ENCODE measurements around the gene ERFE.
"Not testable (repeated sequence)": the region's sequence is repeated elsewhere in the genome, so short reads cannot be mapped to it uniquely, and the experiment has no call there.

Gene ERFE

DNA sequence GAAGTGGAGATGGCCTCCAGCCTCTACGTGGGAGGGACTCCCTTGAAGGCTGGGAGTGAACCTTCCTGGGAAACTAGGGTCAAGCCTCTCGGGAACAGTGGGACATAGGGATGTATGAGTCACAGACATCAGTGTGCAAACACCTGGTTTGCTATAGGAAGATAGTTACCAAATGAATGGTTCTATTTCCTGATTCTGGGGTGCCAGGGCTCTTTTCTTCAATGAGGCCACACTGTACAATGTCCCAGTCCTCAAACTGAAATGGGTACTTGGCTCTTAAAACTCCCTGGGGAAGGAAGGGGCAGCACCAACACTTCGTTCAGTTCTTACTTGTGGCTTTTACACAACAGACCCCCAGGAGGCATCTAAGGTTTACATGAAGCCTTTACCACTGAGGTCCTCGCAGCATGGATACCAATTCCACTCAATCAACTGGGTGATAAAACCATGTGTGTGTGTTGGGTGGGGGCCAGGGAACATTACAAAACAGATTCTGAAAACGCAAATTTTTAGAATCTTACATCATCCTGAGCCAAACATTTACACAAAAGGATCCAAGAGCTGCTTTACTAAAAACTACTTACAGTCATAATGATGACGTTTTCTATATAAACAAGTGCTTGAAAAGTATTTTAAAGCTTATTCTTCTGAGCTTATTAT, 10.4 kb downstream of the ERFE start:
- H3K36me3 ChIP-seq (ENCODE audit: control insufficient read depth in 5 of 5, insufficient read depth in 5 of 5, low read length in 5 of 5) = peaks cover 3 to 64% (median 49%) of the 10 kb centered on the region in 5 donors
- H3K27me3 ChIP-seq (ENCODE audit: control insufficient read depth in 5 of 5, insufficient read depth in 4 of 5, low read length in 5 of 5) = peaks cover 0 to 5% (median 2%) of the 10 kb centered on the region in 5 donors
- peak overlapping the region; percentile 93 for H3K27ac ChIP-seq (ENCODE audit: low read depth, low read length)
- no peaks in the 10 kb centered on the region for H3K9me3 ChIP-seq (ENCODE audit: control insufficient read depth in 5 of 5, low read length in 5 of 5)
- H3K9ac ChIP-seq (ENCODE audit: low read length in 5 of 5) = peak overlapping the region in 2 of 5 donors; percentile 11 to 22
- H3K4me1 ChIP-seq (ENCODE audit: control insufficient read depth in 5 of 5, insufficient read depth in 5 of 5, low read length in 5 of 5) = peaks cover 7 to 36% (median 19%) of the 10 kb centered on the region in 5 donors
- no peak overlapping the region for H3K4me3 ChIP-seq (ENCODE audit: low read depth in 1 of 5, low read length in 5 of 5)

DNA sequence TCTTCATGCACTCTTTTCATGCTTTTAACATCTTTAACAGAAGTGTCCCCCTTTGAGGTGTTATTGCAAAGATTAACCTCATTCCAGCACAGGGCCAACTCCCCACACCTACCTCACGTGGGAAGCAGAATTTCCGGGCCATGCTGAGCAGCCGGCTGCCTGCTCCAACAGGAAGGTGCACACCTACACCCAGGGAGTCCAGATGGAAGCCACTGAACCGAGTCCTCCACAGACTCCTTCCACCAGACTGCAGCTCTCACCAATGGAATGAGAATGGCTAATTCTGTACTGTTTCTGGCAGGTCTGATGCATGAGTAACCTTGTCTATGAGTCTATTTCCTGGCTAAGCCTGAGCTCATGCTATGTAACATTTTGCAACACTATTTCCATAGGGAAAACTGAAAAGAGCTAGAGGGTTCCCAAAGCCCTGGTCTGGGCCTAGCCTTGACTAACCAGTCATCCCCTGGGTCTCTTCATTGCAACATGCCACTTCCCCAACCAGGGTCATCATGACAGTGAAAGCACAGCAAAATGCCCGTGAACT, 11.0 kb downstream of the ERFE start:
- Histone ChIP-seq H3K4me1 (ENCODE audit: control insufficient read depth in 5 of 5, insufficient read depth in 5 of 5, low read length in 5 of 5) (peaks cover 7 to 35% (median 19%) of the 10 kb centered on the region in 5 donors), H3K27ac (ENCODE audit: low read depth, low read length) (peak overlapping the region; percentile 93), H3K9ac (ENCODE audit: low read length in 5 of 5) (peak overlapping the region in 2 of 5 donors; percentile 11 to 22), H3K9me3 (ENCODE audit: control insufficient read depth in 5 of 5, low read length in 5 of 5) (no peaks in the 10 kb centered on the region), H3K36me3 (ENCODE audit: control insufficient read depth in 5 of 5, insufficient read depth in 5 of 5, low read length in 5 of 5) (peaks cover 4 to 70% (median 55%) of the 10 kb centered on the region in 5 donors), H3K27me3 (ENCODE audit: control insufficient read depth in 5 of 5, insufficient read depth in 4 of 5, low read length in 5 of 5) (peaks cover 0 to 3% (median 0%) of the 10 kb centered on the region in 5 donors), H3K4me3 (ENCODE audit: low read depth in 1 of 5, low read length in 5 of 5) (no peak overlapping the region)

DNA sequence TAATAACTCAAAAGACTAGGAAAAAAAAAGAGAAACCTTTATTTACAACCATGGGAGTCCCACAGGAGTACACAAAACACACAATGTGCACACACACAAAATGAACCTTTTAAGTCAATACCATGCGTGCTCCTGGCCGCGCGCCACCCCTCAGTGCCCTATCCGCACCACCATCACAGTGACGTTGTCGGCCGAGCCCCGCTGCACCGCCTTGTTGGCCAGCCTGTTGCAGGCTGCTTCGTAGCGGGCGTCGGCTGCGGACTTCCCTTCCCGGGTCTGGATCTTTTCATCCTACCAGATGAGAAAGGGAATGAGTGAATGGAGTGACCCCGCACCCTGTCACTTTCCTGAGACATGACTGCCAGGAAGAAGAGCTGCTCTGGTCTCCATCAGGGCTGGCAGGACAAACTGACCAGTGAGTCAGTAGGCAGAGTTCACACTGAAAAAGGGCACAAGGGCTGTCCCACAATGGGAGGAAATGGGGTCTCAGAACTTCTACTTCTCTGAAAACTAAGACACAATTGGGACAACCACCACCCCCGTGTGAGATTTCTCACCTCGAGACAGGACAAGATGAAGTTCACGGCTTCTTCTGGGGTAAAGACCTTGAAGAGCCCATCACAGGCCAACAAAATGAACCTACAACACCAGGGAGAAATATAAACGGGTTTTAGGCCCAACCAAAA, 11.8 kb downstream of the ERFE start:
- H3K27ac ChIP-seq (ENCODE audit: low read depth, low read length) = peak overlapping the region; percentile 93
- peaks cover 5 to 77% (median 61%) of the 10 kb centered on the region in 5 donors for H3K36me3 ChIP-seq (ENCODE audit: control insufficient read depth in 5 of 5, insufficient read depth in 5 of 5, low read length in 5 of 5)
- H3K9me3 ChIP-seq (ENCODE audit: control insufficient read depth in 5 of 5, low read length in 5 of 5) = no peaks in the 10 kb centered on the region

DNA sequence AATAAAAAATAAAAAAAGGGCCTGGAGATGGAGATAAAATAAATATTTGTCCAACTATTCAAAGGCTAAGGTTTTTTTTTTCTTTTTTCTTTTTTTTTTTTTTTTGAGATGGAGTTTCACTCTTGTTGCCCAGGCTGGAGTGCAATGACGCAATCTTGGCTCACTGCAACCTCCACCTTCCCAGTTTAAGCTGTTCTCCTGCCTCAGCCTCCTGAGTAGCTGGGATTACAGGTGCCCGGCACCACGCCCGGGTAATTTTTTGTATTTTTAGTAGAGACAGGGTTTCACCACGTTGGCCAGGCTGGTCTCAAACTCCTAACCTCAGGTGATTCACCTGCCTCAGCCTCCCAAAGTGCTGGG, 12.3 kb downstream of the ERFE start:
- Histone ChIP-seq H3K4me1 (ENCODE audit: control insufficient read depth in 5 of 5, insufficient read depth in 5 of 5, low read length in 5 of 5) (peaks cover 7 to 30% (median 19%) of the 10 kb centered on the region in 5 donors), H3K36me3 (ENCODE audit: control insufficient read depth in 5 of 5, insufficient read depth in 5 of 5, low read length in 5 of 5) (peaks cover 5 to 77% (median 63%) of the 10 kb centered on the region in 5 donors), H3K27ac (ENCODE audit: low read depth, low read length) (peak overlapping the region; percentile 93)
- not testable (repeated sequence) for H3K9ac ChIP-seq (ENCODE audit: low read length in 5 of 5); H3K9me3 ChIP-seq (ENCODE audit: control insufficient read depth in 5 of 5, low read length in 5 of 5); H3K27me3 ChIP-seq (ENCODE audit: control insufficient read depth in 5 of 5, insufficient read depth in 4 of 5, low read length in 5 of 5); H3K4me3 ChIP-seq (ENCODE audit: low read depth in 1 of 5, low read length in 5 of 5)

More for the DNA sequence above, 11.8 kb downstream of the ERFE start:
- Histone ChIP-seq H3K9ac (ENCODE audit: low read length in 5 of 5) (peak overlapping the region in 1 of 5 donors; percentile 26), H3K4me3 (ENCODE audit: low read depth in 1 of 5, low read length in 5 of 5) (no peak overlapping the region), H3K27me3 (ENCODE audit: control insufficient read depth in 5 of 5, insufficient read depth in 4 of 5, low read length in 5 of 5) (no peaks in the 10 kb centered on the region), H3K4me1 (ENCODE audit: control insufficient read depth in 5 of 5, insufficient read depth in 5 of 5, low read length in 5 of 5) (peaks cover 7 to 35% (median 19%) of the 10 kb centered on the region in 5 donors)

DNA sequence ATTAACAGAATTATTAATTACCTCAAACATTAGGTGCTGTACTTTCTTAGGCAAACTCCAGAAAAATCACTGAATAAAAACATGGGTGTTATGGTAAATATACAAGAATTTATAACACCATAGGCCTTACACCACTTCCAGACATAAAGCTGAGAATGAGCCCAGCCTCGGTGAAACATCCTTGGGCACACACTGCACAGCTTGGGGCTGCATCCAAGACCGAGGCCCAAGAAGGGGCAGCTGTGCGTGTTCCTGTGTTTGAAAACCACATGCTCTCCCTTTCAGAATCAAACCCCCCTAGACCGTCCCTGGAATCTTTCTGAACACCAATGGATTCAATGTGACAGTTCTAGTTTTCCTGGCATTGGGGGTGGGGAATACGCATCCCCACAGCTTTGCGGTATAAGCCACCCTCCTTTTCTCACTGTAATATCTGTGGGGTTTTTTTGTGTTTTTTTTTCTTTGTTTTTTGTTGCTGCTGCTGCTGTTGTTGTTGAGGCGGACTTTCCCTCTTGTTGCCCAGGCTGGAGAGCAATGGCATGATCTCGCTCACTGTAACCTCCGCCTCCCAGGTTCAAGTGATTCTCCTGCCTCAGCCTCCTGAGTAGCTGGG, 12.9 kb downstream of the ERFE start:
- Histone ChIP-seq H3K36me3 (ENCODE audit: control insufficient read depth in 5 of 5, insufficient read depth in 5 of 5, low read length in 5 of 5) (peaks cover 7 to 81% (median 68%) of the 10 kb centered on the region in 5 donors), H3K9me3 (ENCODE audit: control insufficient read depth in 5 of 5, low read length in 5 of 5) (no peaks in the 10 kb centered on the region), H3K4me1 (ENCODE audit: control insufficient read depth in 5 of 5, insufficient read depth in 5 of 5, low read length in 5 of 5) (peaks cover 7 to 27% (median 21%) of the 10 kb centered on the region in 5 donors), H3K4me3 (ENCODE audit: low read depth in 1 of 5, low read length in 5 of 5) (no peak overlapping the region), H3K9ac (ENCODE audit: low read length in 5 of 5) (peak overlapping the region in 1 of 5 donors; percentile 4), H3K27me3 (ENCODE audit: control insufficient read depth in 5 of 5, insufficient read depth in 4 of 5, low read length in 5 of 5) (no peaks in the 10 kb centered on the region), H3K27ac (ENCODE audit: low read depth, low read length) (no peak overlapping the region)

DNA sequence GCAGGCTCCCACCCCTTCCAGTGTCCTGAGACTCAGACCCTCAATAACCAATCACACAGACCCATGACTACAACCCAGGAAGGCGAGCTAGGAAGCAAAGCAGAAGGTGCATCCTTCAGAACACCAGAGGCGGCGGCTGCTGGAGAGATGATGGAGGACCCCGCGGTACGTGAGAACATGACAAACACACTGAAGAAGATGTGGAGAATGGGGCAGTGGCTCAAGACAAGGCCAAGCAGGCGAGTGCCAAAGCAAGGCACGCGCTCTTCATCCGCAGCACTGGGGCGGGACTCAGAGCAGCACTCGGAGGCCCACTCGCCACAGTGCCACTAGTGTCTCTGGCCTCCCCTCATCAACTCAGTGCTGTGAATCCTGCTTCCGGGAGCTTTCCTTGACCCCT, 13.7 kb downstream of the ERFE start:
- Histone ChIP-seq H3K9ac (ENCODE audit: low read length in 5 of 5) (no peak overlapping the region), H3K36me3 (ENCODE audit: control insufficient read depth in 5 of 5, insufficient read depth in 5 of 5, low read length in 5 of 5) (peaks cover 14 to 81% (median 75%) of the 10 kb centered on the region in 5 donors), H3K4me3 (ENCODE audit: low read depth in 1 of 5, low read length in 5 of 5) (no peak overlapping the region), H3K4me1 (ENCODE audit: control insufficient read depth in 5 of 5, insufficient read depth in 5 of 5, low read length in 5 of 5) (peaks cover 7 to 25% (median 22%) of the 10 kb centered on the region in 5 donors), H3K27me3 (ENCODE audit: control insufficient read depth in 5 of 5, insufficient read depth in 4 of 5, low read length in 5 of 5) (no peaks in the 10 kb centered on the region), H3K27ac (ENCODE audit: low read depth, low read length) (no peak overlapping the region), H3K9me3 (ENCODE audit: control insufficient read depth in 5 of 5, low read length in 5 of 5) (no peaks in the 10 kb centered on the region)

DNA sequence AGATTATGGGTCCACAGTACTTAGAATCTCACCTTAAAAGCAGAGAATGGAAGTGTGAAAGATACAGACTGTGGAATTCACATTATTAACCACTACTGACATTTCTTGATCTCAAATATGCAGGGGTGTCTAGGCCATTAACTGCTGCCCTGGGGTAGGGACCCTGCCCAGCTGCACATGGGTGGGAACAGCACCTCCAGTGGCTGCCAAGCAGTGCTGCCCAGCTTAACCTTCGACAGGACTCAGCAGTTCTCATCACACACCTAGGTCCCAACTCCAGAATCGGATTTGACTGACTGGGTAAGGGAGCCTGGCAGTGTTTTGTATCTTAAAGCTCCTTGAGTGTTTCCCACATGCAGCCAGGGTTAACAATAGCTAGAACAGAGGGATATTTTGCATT, 14.9 kb downstream of the ERFE start:
- H3K36me3 ChIP-seq (ENCODE audit: control insufficient read depth in 5 of 5, insufficient read depth in 5 of 5, low read length in 5 of 5) = peaks cover 22 to 84% (median 78%) of the 10 kb centered on the region in 5 donors

DNA sequence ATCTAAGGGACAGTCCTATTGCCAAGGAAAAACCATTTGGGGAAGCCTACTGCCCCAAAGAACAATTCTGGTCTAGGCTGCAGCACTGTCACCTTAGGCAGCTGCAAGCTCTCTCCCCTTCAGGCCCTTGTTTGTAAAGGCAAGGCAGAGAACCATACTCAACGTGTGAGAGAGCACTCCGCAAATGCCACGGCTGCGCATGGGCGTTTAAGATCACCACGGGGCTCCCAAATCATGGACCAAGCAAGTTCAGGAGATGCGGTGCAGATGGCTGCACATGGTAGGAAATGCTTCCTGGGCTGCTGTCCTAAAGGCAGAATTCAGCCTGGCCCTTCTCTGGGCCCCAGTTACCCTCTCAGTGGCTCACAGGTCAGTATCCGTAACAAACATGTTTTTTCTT, 15.5 kb downstream of the ERFE start:
- Histone ChIP-seq H3K4me3 (ENCODE audit: low read depth in 1 of 5, low read length in 5 of 5) (no peak overlapping the region), H3K27me3 (ENCODE audit: control insufficient read depth in 5 of 5, insufficient read depth in 4 of 5, low read length in 5 of 5) (no peaks in the 10 kb centered on the region), H3K36me3 (ENCODE audit: control insufficient read depth in 5 of 5, insufficient read depth in 5 of 5, low read length in 5 of 5) (peaks cover 26 to 84% (median 82%) of the 10 kb centered on the region in 5 donors), H3K4me1 (ENCODE audit: control insufficient read depth in 5 of 5, insufficient read depth in 5 of 5, low read length in 5 of 5) (peaks cover 7 to 21% (median 18%) of the 10 kb centered on the region in 5 donors), H3K27ac (ENCODE audit: low read depth, low read length) (no peak overlapping the region), H3K9ac (ENCODE audit: low read length in 5 of 5) (no peak overlapping the region), H3K9me3 (ENCODE audit: control insufficient read depth in 5 of 5, low read length in 5 of 5) (no peaks in the 10 kb centered on the region)

More for the DNA sequence above, 14.9 kb downstream of the ERFE start:
- Histone ChIP-seq H3K4me1 (ENCODE audit: control insufficient read depth in 5 of 5, insufficient read depth in 5 of 5, low read length in 5 of 5) (peaks cover 7 to 25% (median 22%) of the 10 kb centered on the region in 5 donors), H3K27me3 (ENCODE audit: control insufficient read depth in 5 of 5, insufficient read depth in 4 of 5, low read length in 5 of 5) (no peaks in the 10 kb centered on the region), H3K9me3 (ENCODE audit: control insufficient read depth in 5 of 5, low read length in 5 of 5) (no peaks in the 10 kb centered on the region), H3K27ac (ENCODE audit: low read depth, low read length) (no peak overlapping the region), H3K9ac (ENCODE audit: low read length in 5 of 5) (no peak overlapping the region), H3K4me3 (ENCODE audit: low read depth in 1 of 5, low read length in 5 of 5) (no peak overlapping the region)

DNA sequence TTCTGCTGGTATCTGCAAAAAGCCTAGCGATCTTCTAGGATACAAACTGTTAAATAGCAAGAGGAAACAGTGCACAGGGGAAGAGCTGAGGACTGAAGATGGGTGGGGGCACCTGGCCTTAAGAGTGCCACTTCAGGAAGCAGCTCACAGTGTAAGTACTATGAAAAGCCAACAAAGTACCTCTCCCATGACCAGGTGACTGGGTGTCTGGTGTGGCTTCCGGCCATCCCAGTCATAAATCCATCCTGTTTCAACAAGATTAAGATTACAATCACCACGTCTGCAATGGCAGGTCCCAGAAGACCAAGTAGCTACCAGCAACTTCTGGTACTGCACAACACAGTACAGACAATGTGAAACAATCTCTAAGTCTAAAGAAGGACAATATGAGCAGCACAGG, 15.9 kb downstream of the ERFE start:
- no peak overlapping the region for H3K4me3 ChIP-seq (ENCODE audit: low read depth in 1 of 5, low read length in 5 of 5)
- H3K9me3 ChIP-seq (ENCODE audit: control insufficient read depth in 5 of 5, low read length in 5 of 5) = no peaks in the 10 kb centered on the region
- peaks cover 27 to 86% (median 85%) of the 10 kb centered on the region in 5 donors for H3K36me3 ChIP-seq (ENCODE audit: control insufficient read depth in 5 of 5, insufficient read depth in 5 of 5, low read length in 5 of 5)
- peaks cover 6 to 18% (median 14%) of the 10 kb centered on the region in 5 donors for H3K4me1 ChIP-seq (ENCODE audit: control insufficient read depth in 5 of 5, insufficient read depth in 5 of 5, low read length in 5 of 5)
- no peak overlapping the region for H3K27ac ChIP-seq (ENCODE audit: low read depth, low read length)
- no peaks in the 10 kb centered on the region for H3K27me3 ChIP-seq (ENCODE audit: control insufficient read depth in 5 of 5, insufficient read depth in 4 of 5, low read length in 5 of 5)
- H3K9ac ChIP-seq (ENCODE audit: low read length in 5 of 5) = no peak overlapping the region
